Measurements from ENCODE around the gene MCAM. TPM values are rescaled to one million over a fixed set of nuclear protein-coding genes. Genes with fewer than 3 reads are reported as not detected.
A peak's percentile ranks its signal among the peaks of the same experiment; 100 is the strongest.

The MCAM gene
- total and polyA plus RNA-seq, 4 donors: 2.2 to 49.6 (median 9.3) TPM

GRCh38 chr11:119335655-119336543, 19.0 kb upstream of the MCAM start (continued):
- TF ChIP-seq, protein P1, sequence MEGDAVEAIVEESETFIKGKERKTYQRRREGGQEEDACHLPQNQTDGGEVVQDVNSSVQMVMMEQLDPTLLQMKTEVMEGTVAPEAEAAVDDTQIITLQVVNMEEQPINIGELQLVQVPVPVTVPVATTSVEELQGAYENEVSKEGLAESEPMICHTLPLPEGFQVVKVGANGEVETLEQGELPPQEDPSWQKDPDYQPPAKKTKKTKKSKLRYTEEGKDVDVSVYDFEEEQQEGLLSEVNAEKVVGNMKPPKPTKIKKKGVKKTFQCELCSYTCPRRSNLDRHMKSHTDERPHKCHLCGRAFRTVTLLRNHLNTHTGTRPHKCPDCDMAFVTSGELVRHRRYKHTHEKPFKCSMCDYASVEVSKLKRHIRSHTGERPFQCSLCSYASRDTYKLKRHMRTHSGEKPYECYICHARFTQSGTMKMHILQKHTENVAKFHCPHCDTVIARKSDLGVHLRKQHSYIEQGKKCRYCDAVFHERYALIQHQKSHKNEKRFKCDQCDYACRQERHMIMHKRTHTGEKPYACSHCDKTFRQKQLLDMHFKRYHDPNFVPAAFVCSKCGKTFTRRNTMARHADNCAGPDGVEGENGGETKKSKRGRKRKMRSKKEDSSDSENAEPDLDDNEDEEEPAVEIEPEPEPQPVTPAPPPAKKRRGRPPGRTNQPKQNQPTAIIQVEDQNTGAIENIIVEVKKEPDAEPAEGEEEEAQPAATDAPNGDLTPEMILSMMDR (IDR thresholded peaks at IDR 0.05; ENCODE audit: low read depth, low read length, missing input control): no peak
- peak; percentile 63 to 79 for TF ChIP-seq HNF4A (conservative IDR thresholded peaks at IDR 0.05)
- TF ChIP-seq JUND (IDR thresholded peaks at IDR 0.05): no peak

- DNase-seq (ENCODE audit: low spot score): no peak
- H3K4me1 ChIP-seq (ENCODE audit: control insufficient read depth in 4 of 4, insufficient read depth in 4 of 4, low read length in 3 of 4): peaks cover 12 to 40% (median 22%) of the 10 kb centered on the region in 4 donors
- no peaks in the 10 kb centered on the region for H3K36me3 ChIP-seq (ENCODE audit: control insufficient read depth in 4 of 4, insufficient read depth in 3 of 4, low read depth in 1 of 4, low read length in 3 of 4)
- H3K9ac ChIP-seq (ENCODE audit: low read depth in 1 of 2, low read length in 2 of 2): peak overlapping the region; percentile 17 to 73
- H3K4me3 ChIP-seq (ENCODE audit: low read depth in 1 of 3, low read length in 3 of 3): peak overlapping the region; percentile 69 to 84 (median 75)
- TF ChIP-seq, protein P2, sequence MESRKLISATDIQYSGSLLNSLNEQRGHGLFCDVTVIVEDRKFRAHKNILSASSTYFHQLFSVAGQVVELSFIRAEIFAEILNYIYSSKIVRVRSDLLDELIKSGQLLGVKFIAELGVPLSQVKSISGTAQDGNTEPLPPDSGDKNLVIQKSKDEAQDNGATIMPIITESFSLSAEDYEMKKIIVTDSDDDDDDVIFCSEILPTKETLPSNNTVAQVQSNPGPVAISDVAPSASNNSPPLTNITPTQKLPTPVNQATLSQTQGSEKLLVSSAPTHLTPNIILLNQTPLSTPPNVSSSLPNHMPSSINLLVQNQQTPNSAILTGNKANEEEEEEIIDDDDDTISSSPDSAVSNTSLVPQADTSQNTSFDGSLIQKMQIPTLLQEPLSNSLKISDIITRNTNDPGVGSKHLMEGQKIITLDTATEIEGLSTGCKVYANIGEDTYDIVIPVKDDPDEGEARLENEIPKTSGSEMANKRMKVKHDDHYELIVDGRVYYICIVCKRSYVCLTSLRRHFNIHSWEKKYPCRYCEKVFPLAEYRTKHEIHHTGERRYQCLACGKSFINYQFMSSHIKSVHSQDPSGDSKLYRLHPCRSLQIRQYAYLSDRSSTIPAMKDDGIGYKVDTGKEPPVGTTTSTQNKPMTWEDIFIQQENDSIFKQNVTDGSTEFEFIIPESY (IDR thresholded peaks at IDR 0.05): no peak
- TF ChIP-seq RAD21 (IDR thresholded peaks at IDR 0.05): no peak
- no peak for TF ChIP-seq HNF4G (IDR thresholded peaks at IDR 0.05)
- TF ChIP-seq RXRA (IDR thresholded peaks at IDR 0.05): no peak
- TF ChIP-seq, protein P1 (IDR thresholded peaks at IDR 0.05; ENCODE audit: low read depth, low read length, missing input control): no peak
- TF ChIP-seq JUND (IDR thresholded peaks at IDR 0.05): no peak
- no peak for TF ChIP-seq GABPA (IDR thresholded peaks at IDR 0.05 in 1 of 2, conservative IDR thresholded peaks at IDR 0.05 in 1 of 2)
- TF ChIP-seq, protein P3, sequence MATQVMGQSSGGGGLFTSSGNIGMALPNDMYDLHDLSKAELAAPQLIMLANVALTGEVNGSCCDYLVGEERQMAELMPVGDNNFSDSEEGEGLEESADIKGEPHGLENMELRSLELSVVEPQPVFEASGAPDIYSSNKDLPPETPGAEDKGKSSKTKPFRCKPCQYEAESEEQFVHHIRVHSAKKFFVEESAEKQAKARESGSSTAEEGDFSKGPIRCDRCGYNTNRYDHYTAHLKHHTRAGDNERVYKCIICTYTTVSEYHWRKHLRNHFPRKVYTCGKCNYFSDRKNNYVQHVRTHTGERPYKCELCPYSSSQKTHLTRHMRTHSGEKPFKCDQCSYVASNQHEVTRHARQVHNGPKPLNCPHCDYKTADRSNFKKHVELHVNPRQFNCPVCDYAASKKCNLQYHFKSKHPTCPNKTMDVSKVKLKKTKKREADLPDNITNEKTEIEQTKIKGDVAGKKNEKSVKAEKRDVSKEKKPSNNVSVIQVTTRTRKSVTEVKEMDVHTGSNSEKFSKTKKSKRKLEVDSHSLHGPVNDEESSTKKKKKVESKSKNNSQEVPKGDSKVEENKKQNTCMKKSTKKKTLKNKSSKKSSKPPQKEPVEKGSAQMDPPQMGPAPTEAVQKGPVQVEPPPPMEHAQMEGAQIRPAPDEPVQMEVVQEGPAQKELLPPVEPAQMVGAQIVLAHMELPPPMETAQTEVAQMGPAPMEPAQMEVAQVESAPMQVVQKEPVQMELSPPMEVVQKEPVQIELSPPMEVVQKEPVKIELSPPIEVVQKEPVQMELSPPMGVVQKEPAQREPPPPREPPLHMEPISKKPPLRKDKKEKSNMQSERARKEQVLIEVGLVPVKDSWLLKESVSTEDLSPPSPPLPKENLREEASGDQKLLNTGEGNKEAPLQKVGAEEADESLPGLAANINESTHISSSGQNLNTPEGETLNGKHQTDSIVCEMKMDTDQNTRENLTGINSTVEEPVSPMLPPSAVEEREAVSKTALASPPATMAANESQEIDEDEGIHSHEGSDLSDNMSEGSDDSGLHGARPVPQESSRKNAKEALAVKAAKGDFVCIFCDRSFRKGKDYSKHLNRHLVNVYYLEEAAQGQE (IDR thresholded peaks at IDR 0.05): no peak
- no peak for TF ChIP-seq MAX (IDR thresholded peaks at IDR 0.05)
- TF ChIP-seq, protein P4, sequence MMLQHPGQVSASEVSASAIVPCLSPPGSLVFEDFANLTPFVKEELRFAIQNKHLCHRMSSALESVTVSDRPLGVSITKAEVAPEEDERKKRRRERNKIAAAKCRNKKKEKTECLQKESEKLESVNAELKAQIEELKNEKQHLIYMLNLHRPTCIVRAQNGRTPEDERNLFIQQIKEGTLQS (IDR thresholded peaks at IDR 0.05): no peak
- TF ChIP-seq HNF4A (conservative IDR thresholded peaks at IDR 0.05): no peak
- TF ChIP-seq FOXA2 (IDR thresholded peaks at IDR 0.05): no peak
- TF ChIP-seq TAF1 (conservative IDR thresholded peaks at IDR 0.05): no peak
- no peak for TF ChIP-seq EGR1 (IDR thresholded peaks at IDR 0.05; ENCODE audit: low read depth in 2 of 2)
- TF ChIP-seq NR2F2 (IDR thresholded peaks at IDR 0.05): no peak
- no peak for TF ChIP-seq FOXA1 (IDR thresholded peaks at IDR 0.05)
- H3K27ac ChIP-seq (ENCODE audit: low read depth in 1 of 2, low read length in 2 of 2): peak overlapping the region; percentile 73 to 75
- WGBS: 69% methylated on average over 15 of the region's 15 CpGs
- H3K27me3 ChIP-seq (ENCODE audit: control insufficient read depth in 4 of 4, insufficient read depth in 4 of 4, low read length in 3 of 4): peaks cover 0 to 2% (median 0%) of the 10 kb centered on the region in 4 donors
- H3K9me3 ChIP-seq (ENCODE audit: control insufficient read depth in 4 of 4, low read length in 3 of 4): no peaks in the 10 kb centered on the region
Measured at GRCh38 chr11:119335091-119335654, 18.2 kb upstream of the MCAM start.
